HG03457 (cell line): Measurements from ENCODE around the gene MPDU1.
"Not testable (repeated sequence)": the region's sequence is repeated elsewhere in the genome, so short reads cannot be mapped to it uniquely, and the experiment has no call there.

Experiments
- ATAC-seq: cut with Tn5 transposase; IDR thresholded peaks from one replicate; pipeline ENCODE4 v1.9.1; 2021; ENCODE audit warnings: moderate number of reproducible peaks; ENCODE audit not compliant: unreplicated experiment

Gene MPDU1

DNA sequence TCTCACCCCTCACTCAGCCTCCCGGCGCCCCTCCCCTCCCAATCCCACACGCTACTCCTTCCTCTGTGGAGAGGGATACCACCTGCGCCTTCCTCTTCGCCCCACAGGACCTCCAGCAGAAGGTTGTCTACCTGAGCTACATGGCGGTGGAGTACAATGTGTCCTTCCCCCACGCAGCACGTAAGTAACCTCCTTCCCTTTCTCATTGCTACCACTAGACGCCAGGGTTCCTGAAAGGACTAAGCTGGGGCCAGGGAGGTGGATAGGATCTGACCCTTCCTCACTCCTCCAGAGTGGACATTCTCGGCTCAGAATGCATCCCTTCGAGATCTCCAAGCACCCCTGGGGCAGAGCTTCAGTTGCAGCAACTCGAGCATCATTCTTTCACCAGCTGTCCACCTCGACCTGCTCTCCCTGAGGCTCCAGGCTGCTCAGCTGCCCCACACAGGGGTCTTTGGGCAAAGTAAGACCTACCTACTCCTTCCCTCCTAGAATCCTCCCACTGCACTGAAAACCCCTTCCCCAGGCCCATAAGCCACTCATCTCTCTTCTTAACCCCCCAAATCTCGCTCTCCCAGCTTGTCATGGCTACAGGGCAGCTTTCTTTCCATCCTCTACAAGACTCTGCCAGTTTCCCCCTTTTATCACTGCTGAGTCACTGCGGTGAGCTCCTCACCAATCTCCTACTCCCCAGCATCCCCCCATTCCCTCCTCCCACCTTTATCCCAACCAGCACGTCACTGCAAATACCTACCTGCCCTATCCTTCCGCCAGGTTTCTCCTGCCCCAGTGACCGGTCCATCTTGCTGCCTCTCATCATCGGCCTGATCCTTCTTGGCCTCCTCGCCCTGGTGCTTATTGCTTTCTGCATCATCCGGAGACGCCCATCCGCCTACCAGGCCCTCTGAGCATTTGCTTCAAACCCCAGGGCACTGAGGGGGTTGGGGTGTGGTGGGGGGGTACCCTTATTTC, 2.8 kb upstream of the MPDU1 start:
- ATAC-seq: no peak

DNA sequence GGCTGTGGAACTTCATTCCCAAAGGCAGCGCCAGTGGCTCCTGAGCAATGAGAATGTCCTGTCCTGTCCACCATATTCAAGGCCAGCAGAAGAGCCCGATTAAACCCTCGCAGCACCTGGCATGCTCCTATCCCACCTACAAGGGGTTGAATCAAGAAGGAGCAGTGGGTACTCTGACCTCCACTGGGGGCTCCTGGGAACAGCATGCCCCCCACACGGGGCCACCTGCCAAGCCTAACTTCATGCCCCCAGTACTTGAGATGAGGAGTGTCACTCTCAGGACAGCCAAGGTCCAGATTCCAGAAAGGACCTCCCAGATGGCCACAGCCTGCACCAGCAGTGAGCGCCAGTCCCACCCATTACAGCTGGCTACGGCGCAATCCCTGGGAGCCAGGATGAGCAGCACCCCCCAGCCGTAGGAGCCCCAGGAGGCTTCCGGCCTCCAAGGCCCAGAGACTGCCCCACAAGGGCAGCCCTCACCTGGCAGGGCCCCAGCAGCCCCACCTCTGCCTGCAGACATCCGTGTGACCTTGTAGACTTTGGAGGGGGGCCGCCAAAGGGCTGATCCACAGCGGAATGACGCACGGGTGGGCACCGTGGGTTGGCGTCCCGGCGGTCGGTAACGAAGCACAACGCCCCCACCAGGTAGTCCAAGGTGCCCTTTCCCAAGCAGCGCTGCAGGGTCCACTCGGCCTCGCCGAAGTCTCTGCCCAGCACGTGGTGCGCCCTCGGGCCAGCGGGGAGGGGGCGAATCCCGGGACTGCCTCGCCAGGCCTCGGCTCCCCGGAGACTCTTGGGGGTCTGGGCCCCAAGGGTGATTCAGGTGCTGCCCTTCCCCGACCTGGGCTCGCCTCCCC, 1.0 kb upstream of the MPDU1 start:
- no peak for ATAC-seq

DNA sequence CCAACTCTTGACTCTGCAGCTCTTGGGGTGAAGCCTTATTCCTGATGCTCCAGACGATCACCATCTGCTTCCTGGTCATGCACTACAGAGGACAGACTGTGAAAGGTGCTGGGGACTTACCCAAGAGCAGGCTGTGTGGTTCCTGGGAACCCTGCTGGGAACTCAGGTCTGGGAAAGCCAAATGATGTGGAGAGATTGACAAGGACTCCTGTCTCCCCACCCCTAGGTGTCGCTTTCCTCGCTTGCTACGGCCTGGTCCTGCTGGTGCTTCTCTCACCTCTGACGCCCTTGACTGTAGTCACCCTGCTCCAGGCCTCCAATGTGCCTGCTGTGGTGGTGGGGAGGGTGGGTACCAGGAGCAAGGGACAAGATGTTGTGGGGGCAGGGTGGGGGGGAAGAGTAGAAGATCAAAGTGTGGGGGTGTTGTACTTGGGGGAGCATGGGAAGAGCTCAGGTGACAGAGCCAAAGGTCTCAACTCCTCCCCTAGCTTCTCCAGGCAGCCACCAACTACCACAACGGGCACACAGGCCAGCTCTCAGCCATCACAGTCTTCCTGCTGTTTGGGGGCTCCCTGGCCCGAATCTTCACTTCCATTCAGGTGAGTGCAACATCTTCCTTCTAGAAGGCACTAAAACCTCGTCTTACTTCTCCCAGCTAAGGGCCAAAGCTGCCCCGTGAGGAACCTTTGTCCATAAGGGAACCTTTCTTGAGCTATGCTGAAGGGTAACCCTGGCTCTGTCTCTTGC, 3.2 kb downstream of the MPDU1 start:
- no peak for ATAC-seq

DNA sequence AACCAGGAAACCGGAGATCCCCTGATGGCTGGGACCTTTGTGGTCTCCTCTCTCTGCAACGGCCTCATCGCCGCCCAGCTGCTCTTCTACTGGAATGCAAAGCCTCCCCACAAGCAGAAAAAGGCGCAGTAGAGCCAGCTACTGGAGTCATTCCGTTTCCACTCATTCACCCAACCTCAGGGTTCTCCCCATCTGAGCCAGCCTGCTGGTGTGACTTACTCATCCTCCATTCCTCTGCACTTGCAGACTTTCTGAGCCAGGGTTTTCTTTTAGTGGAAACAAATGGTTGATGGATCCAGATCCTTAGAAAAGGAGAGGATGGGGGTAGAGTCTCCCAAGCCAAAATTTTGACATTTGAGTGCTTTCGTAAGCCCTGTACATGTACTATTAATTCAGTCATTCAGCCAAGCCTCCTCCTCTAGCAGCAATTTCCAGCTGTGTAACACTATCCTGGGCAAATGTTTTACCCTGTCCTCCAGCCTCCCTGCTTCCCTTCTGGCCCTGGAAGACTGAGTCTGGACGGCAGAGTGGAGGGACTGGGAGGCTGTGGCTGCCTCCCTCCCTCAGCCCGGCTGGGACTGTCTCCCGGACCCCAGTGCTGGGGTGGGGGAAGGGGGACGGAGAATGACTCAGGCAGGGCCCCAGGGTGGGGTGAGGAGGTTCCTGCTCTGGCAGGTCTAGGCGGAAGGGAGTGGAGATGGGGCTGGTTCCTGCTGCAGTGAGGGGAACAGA, 3.9 kb downstream of the MPDU1 start:
- ATAC-seq: no peak

DNA sequence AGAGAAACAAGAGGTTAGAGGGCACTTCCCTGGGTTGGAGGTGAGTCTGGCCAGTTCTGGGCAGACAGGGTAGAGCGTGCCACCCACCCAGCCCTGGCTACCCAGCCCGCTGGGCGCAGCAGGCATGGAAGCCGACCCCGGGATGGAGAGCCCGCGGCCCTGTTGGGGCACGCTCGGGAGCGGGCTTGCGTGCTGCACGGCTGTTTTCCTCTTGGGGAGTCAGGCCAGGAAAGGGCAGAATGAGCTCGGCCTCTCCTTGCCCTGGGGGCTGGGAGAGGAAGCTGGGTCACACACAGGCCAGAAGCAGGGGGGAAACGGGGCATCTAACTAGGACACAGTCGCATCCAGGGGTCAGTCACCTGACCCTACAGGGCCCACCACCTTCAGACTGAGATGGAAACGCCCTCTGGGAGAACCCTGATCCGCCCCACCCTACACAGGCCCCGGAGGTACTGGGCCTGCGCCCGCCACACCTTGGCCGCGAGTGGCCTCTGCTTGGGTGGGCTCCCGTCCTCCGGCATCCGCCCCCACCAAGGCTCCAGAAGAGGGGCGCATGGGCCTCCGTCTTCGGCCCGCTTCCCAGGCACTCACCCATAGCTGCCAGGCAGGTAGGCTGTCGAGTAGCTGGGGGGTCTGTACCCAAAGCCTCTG, 5.0 kb downstream of the MPDU1 start:
- ATAC-seq: no peak

DNA sequence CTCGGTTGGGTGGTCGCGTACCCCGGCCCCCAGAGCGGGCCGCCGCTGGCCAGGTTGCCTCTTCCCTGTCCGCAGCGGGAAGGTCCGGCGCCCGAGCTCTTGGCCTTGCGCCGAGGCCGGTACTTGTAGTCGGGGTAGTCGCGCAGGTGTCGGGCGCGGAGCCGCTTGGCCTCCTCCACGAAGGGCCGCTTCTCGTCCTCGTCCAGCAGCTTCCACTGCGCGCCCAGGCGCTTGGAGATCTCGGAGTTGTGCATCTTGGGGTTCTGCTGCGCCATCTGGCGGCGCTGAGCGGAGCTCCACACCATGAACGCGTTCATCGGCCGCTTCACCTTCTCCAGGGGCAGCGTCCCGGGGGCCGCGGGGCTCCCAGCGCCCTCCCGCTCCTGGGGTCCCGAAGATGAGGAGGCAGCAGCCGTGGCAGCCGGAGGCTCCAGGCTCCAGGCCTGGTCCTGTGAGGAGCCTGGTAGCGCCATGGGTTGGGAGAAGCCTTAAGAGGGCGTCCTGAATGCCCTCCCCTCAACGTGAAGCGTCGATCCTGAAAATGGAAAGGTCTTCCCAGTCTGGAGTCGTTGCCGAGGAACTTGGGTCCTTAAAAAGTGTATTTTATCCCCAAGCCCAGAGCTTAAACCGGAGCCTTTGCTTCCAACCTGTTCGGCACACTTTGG, 5.7 kb downstream of the MPDU1 start:
- ATAC-seq: no peak

DNA sequence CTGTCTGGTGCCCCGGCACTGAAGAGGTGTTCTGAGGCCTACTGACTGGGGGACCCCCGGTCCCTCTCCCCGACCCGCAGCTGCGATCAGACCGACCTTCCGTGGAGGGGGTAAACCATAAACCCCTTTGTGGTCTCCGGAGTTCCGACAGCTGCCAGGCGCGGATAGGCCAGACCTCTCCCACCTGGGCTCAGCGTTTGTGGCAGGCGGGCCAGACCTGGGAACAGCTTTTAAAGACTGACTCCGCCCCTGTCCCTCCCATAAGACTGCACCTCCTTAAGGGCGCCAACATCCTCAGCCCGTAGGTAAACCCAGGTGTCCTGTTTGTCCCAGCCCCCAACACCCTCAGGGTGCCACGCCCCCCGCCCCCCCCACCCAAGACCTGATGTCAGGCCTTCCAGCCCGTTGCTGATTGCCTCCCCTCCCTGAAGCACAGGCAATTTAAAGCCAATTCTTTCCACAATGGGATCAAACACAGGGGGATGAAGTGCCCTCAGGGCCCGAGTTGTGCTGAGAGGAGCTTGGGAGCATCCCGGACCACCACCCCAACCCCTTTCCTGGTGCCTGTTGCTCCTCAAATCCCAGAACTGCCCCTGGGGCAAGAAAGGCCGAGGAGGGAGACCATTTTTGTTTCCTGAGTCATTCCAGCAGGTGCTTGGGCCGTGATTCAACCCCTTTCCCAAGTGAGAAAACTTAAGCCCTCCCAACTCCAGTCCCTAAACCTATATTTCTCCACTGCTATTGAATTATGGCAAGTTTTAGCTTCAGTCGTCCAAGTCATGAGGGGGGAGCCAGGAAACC, 6.4 kb downstream of the MPDU1 start, which contains the start of gene SOX15:
Gene SOX15 (minus strand): TSS at position 204 of the 801 bp plus-strand sequence. CDS start 418 bp downstream, outside the sequence.
- ATAC-seq: no peak

DNA sequence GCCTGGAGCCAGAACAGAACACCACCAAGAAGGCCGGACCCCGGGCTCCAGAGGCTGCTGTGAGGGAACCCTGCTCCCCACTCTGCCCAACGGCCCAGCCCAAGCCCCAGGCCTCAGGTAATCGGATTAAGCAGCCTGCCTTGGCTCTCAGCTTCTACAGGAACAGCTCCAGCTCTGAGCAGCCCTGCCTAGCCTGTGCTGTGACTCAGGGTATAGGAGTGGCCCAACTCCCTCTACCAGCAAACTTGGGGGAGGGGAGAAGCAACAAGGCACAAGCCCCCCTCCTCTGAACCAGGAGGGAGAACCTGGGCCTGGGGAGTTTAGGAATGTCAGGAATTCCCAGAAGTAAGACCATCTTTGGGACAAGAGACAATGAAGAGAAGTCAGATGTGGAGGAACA, 7.1 kb downstream of the MPDU1 start:
- ATAC-seq: no peak

DNA sequence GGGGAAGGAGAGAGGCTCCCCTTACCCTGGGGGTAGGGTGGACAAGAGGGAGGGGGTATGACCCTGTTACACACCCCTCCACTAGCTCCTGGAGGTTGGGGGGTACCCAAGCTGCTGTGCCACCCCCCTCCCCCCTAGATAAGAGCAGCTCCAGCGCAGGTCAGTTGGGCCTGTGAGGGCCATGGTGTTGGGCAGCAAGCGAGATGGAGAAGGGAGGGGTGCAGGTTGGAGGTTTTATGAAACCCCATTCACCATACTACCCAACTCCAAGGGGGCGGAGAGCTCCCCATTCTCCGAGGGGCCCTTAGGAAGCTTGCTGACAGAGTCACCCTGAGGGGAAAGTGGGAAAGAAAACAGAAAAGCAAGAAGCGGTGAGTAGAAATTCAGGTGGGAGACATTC, 7.9 kb downstream of the MPDU1 start:
- ATAC-seq: no peak

DNA sequence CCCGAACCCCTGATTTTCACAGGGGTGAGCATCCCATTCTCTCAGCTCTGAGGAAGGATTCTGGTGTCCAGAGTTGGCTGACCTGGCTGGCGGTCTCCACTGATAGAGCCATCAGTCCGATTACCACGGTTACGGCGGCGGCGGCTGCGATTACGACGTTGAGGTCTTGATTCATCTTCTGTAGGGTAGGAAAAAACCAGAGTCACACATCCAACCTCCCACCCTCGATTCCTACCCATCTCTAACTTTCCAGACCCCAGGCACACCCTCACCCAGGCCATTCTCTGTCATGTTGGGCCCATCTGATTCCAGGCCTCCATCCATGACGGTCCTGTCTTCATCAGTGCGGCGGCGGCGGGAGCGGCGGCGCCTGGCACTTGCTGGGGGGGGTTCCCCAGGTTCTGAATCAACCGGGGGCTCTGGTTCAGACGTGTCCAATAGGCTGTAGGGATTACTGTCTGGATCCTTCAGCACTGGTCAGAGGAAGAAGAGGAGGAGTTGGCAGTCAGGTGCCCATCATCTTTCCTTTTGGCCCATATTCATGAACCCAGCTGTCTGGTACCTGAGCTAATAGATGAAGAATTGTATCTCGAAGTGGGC, 8.9 kb downstream of the MPDU1 start:
- no peak for ATAC-seq

DNA sequence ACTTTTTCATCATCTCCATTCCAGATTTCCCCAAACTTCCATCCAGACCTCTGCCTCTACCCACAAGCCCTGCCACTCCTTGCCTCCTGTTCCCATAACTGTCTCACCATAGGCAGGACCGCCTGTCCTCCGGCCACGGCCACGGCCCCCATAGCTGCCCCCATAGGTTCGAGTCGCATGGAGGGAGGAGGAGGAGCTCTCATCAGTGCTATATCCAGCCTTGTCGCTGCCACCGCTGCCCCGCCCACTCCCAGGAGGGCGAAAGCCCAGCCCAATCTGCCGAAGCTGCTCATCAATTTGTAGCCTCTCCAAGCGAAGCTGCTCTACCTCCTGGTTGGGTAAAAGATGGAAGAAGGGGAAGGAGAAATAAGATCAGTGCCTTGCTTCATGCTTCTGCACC, 9.6 kb downstream of the MPDU1 start:
- no peak for ATAC-seq

DNA sequence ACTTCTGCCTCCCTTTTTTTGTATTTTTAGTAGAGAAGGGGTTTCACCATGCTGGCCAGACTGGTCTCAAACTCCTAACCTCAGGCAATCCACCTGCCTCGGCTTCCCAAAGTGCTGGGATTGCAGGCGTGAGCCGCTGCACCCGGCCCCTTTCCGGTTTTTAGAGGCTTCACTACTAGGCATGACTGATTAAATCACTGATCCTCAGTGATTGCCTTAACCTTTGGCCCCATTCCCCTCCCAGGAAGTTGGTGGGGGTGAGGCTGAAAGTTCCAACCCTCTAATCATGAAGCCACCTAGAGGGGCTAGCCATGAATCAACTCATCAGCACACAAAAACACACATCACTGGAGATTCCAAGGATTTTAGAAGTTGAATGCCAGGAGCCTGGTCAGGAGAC, 13.9 kb downstream of the MPDU1 start:
- not testable (repeated sequence) for ATAC-seq

DNA sequence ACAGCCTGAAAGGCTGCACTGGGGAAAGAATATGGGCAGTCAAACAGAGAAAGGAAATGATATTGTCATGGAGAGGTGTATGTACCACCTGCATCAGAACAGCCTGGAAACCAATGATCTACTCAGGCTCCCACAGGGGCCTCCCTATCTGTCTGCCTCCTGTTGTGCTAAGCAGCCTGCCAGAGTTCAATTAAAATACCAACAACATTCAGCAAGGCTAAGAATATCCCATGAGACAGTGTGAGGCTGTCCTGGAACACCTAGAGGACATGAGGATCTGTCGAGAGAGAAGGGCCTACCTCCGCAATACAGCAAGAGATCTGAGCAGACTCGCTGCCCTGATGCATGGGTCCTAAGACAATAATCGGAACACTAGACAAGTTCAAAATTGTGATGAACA, 22.6 kb downstream of the MPDU1 start:
- no peak for ATAC-seq

DNA sequence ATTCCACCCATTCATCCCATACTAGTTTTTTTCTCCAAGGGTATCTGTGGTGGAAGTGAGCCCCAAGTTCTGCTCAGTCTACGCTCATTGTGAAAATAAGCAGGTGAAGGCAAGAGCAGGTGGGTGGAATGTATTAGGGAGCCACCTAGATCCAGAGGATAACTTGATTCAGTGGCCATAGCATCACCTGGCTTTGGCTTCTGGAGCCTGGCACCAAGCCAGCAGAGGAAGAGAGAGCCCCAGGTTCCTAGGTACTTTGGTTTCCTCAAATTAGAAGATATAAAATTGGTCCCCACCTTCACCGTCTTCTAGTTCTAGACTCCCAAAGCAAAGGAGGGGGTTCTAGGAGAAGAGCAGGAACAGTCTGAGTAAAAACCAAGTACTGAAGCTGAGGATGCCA, 27.0 kb downstream of the MPDU1 start:
- ATAC-seq: no peak

DNA sequence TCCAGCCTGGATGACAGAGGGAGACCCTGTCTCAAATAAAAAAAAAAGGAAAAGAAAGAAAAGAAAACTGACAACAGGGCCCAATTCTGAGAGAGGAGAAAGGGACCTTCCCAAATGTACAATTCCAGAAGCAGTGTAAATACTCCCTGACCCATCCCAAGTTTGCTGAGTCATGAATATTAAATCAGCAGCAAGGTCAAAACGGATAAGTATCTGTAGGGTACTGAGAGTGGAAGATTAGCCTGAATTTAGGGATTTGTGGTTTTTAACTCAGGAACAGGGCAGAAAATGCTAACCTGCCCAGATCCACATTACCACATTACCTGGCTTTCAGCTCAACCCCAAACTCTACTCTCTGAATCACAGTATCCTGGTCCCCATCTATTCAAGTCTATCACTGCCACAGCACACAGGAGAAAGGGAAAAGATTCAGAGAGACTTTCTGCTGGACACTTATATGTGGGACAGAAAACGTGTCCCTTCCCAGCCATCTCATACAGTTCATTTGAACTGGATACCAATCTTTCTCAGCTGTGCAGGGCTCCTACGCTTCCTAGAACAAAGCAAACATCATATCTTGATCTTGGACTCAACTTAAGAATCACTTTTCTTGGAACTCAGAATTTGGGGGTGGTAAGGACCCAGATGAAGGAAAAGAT, 28.1 kb downstream of the MPDU1 start:
- no peak for ATAC-seq

DNA sequence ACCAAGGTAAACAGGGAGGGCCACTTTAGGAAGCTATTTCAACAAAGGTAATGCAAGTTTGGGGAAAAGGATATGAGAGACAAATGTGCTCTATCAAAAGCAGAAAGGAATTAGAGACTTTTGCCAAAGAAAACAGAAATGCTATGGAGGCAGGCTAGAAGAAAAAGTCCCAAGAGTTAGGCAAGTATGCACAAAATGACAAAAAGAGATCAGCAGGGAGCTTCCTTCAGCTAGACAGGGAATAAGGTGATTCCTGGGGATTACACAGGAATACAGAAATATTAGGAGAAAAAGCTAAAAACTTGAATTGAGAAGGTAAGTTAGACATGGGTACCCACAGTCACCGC, 28.6 kb downstream of the MPDU1 start:
- ATAC-seq: no peak

DNA sequence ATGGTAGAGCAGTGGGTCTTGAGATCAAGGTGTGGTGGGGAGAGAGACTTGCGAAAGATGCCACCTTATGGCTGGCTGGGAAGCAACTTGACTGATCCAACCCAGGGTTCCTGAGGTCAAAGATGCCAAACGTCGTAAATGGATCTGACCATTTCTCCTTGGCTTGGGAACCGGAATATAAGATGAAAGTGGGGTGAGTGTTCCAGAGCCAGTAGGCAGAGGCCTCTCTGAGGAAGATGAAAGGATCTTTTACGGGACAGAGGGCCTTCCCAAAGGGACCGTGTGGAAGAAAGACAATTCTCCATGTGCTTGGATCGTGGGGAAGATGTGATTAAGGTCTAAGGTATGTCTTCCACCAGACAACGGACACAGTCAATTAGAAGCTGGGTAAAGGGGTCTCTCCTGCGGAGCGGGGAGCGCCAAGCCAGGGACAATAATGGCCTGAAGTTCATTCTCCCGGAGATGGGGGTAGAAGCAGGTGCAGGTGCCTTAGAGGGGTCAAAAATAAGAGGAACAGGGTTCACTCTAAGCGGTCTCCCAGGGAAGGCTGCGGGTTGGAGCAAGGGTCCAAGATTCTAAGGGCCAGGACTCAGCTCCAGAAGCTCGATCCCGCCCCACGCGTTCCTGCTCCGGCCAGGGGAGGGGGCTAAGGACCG, 30.2 kb downstream of the MPDU1 start:
- no peak for ATAC-seq
